Measurements from ENCODE around the gene RAB3C.

DNA sequence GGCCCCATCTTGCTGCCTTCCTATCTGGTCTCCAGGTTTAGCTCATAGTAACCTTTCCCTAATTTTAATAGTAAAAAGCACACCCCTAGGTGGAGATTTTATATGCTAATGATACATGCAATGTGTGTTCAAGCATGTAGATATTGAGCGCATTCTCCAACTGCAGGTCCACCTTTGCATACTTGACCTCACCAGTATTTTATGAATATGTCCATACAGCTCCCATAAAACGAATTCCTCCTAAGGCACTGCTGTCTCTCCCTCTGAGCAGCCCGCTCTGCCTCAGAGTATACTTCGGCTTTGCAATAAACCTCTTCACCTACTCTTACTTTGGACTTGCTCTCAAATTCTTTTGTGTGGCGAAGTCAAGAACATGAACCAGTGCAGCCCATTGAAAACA is 153.3 kb downstream of the RAB3C start:
- TF ChIP-seq PKNOX1 (IDR thresholded peaks at IDR 0.05) (no peak), HDGF (IDR thresholded peaks at IDR 0.05; ENCODE audit: borderline replicate concordance) (no peak), SP1 (IDR thresholded peaks at IDR 0.05) (no peak), FOXK2 (IDR thresholded peaks at IDR 0.05) (no peak), ARNT (IDR thresholded peaks at IDR 0.05) (no peak), TARDBP (IDR thresholded peaks at IDR 0.05) (no peak), SUZ12 (IDR thresholded peaks at IDR 0.05) (no peak)

Measured in HEK293T (cell line).